GM23248 (cell line): ENCODE measurements around the gene CALHM2. TPM values are rescaled to one million over a fixed set of nuclear protein-coding genes. Genes with fewer than 3 reads are reported as not detected.

ENCODE experiments used
- DNase-seq: peaks from one replicate; pipeline ENCODE4 v3.0.0-alpha.2; 2015
- H2AFZ ChIP-seq: fragments of 200-600 bp; sonication (generic); 2 replicates; pipeline ENCODE4 v1.6.1; 2016; ENCODE audit warnings: antibody characterized with exemption
- H3F3A ChIP-seq: fragments of 200-600 bp; sonication (generic); 2 replicates; pipeline ENCODE4 v1.6.1; 2016; ENCODE audit warnings: mild to moderate bottlenecking, antibody characterized with exemption, mixed run types; ENCODE audit not compliant: insufficient read depth
- H3K27ac ChIP-seq: fragments of 200-600 bp; sonication (generic); 2 replicates; pipeline ENCODE4 v1.5.1; 2016; ENCODE audit warnings: mild to moderate bottlenecking
- H3K27me3 ChIP-seq: fragments of 200-600 bp; sonication (generic); replicated peaks from 2 replicates; pipeline ENCODE4 v1.6.1; 2016; ENCODE audit warnings: mild to moderate bottlenecking; ENCODE audit not compliant: insufficient read depth
- H3K36me3 ChIP-seq: fragments of 200-600 bp; sonication (generic); 2 replicates; pipeline ENCODE4 v1.6.1; 2016; ENCODE audit warnings: low read depth, mild to moderate bottlenecking
- H3K4me1 ChIP-seq: fragments of 200-600 bp; sonication (generic); 2 replicates; pipeline ENCODE4 v1.6.1; 2016; ENCODE audit warnings: mild to moderate bottlenecking; ENCODE audit not compliant: insufficient read depth
- H3K4me2 ChIP-seq: fragments of 200-600 bp; sonication (generic); one replicate; pipeline ENCODE4 v1.6.1; 2016; ENCODE audit warnings: mild to moderate bottlenecking; ENCODE audit not compliant: unreplicated experiment
- H3K4me3 ChIP-seq: fragments of 200-600 bp; sonication (generic); 2 replicates; pipeline ENCODE4 v1.5.1; 2016; ENCODE audit warnings: mild to moderate bottlenecking
- H3K79me2 ChIP-seq: fragments of 200-600 bp; sonication (generic); 2 replicates; pipeline ENCODE4 v1.6.1; 2016; ENCODE audit warnings: mild to moderate bottlenecking; ENCODE audit not compliant: insufficient read depth
- H3K9ac ChIP-seq: fragments of 200-600 bp; sonication (generic); 2 replicates; pipeline ENCODE4 v1.6.1; 2016; ENCODE audit warnings: mild to moderate bottlenecking
- H3K9me2 ChIP-seq: fragments of 200-600 bp; sonication (generic); 2 replicates; pipeline ENCODE4 v1.6.1; 2016; ENCODE audit warnings: mixed run types, mild to moderate bottlenecking, moderate library complexity; ENCODE audit not compliant: insufficient read depth
- H3K9me3 ChIP-seq: fragments of 200-600 bp; sonication (generic); one replicate; pipeline ENCODE4 v1.6.1; 2017; ENCODE audit warnings: low read depth
- H4K20me1 ChIP-seq: fragments of 200-600 bp; sonication (generic); 2 replicates; pipeline ENCODE4 v1.6.0; 2016; ENCODE audit not compliant: insufficient read depth
- EZH2 ChIP-seq: fragments of 200-600 bp; sonication (generic); IDR thresholded peaks from 2 replicates; pipeline ENCODE4 v1.6.1; 2018; ENCODE audit warnings: antibody characterized with exemption, mild to moderate bottlenecking; ENCODE audit not compliant: insufficient read depth, poor library complexity, severe bottlenecking
- EZH2phosphoT487 ChIP-seq: fragments of 200-600 bp; sonication (generic); IDR thresholded peaks from 2 replicates; pipeline ENCODE4 v1.6.1; 2018; ENCODE audit warnings: antibody characterized with exemption, moderate library complexity, mild to moderate bottlenecking, low read depth; ENCODE audit not compliant: insufficient read depth
- WGBS, 2 experiments: methylation state at CpG; one replicate each; pipeline ENCODE4 v1.1.6; 2015 to 2017; ENCODE audit warnings: low lambda C conversion rate in 2 of 2, low coverage in 1 of 2; ENCODE audit errors: missing lambda C conversion rate in 2 of 2; 5-methylcytosine and 5-hydroxymethylcytosine counted together
- in situ Hi-C: fragments of 300-500 bp; cut with MboI; formaldehyde crosslinking; loops from 2 replicates; pipeline ENCODE4 v1.15.0; 2020
- polyA plus RNA-seq: library from polyadenylated mRNA; unstranded; fragments of >200 nt; fragmentation: Nextera tagmentation; extraction: Ambion mirVana; gene quantifications from 2 replicates; pipeline ENCODE4 v1.2.1, GENCODE V29; 2016
- total RNA-seq: library from RNA; depleted of rRNA; stranded (reverse); fragments of >200 nt; shearing (Covaris generic); gene quantifications from 2 replicates; pipeline ENCODE4 v1.2.3, GENCODE V29; 2014

The CALHM2 gene
- total and polyA plus RNA-seq, 2 experiments from 2014 or later: 74.3 to 78.6 TPM

DNA sequence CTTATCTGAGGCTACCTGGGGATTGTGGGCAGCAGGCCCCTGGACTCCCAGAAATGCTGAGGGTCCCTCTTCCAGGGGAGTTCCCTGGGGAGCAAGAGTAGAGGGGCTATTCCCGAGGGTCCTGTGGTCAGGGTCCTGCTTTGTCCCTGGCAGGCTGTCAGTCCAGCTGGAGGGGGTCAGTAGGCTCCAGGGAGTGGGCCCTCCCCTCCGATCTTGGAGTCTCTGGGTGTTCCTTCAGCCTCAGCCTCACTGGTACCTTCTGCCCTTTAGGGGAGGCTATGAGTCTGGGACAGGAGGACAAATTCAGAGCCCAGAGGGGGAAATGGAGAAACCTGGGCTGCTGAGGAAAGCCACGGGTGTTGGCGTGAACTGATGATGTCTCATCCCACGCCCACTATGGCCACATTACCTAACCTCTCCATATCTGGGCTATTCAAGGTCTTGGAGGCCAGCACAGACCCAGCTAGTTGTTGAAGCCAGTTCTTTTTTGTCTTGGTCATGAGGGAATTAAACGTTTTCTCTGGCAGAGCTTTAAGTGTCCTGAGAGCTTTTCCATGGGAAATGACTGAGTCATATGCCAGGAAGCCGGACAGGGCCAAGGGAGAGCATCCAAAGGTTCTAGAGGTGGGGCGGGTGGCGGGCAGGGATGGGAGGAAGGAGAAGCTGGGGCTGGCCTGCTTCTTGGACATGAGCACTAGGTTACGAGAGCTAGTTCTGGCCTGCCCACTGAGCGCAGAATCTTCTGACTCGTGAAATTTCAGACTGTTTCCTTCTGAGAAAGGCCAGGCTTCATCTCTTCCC is 6.2 kb downstream of the CALHM2 start:
- peaks cover 67% of the 10 kb centered on the region for H3F3A ChIP-seq
- TF ChIP-seq EZH2phosphoT487: no peak
- WGBS, 2 experiments: 24 to 29% methylated on average over 12 of the region's 12 CpGs
- H4K20me1 ChIP-seq: no peaks in the 10 kb centered on the region
- H3K9me2 ChIP-seq: no peaks in the 10 kb centered on the region
- in situ Hi-C loops: no loop called here
- peak; percentile 87 for DNase-seq
- no peaks in the 10 kb centered on the region for H3K27me3 ChIP-seq
- peak overlapping the region; percentile 96 for H3K27ac ChIP-seq
- no peaks in the 10 kb centered on the region for H3K9me3 ChIP-seq
- H2AFZ ChIP-seq: no peak overlapping the region
- peaks cover 48% of the 10 kb centered on the region for H3K4me1 ChIP-seq
- no peak overlapping the region for H3K4me3 ChIP-seq
- H3K9ac ChIP-seq: peak overlapping the region; percentile 75
- peaks cover 53% of the 10 kb centered on the region for H3K79me2 ChIP-seq
- H3K4me2 ChIP-seq: peak overlapping the region; percentile 10
- peaks cover 52% of the 10 kb centered on the region for H3K36me3 ChIP-seq

DNA sequence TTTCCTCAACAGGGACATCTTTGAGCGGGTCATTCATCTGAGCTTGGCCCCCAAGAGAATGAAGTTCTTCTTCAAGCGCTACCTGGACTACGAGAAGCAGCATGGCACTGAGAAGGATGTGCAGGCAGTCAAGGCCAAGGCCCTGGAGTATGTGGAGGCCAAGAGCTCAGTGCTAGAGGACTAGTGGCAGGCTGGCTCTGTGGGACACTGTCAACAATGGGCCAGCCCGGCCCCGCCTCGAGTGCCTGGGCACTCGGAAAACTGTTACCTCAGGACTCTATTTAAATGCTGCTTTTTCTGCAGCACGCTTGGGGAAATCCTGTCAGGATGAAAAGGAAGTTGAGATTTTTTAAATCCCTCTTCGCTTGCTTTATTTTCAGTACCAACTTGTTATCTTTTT is 6.8 kb downstream of the CALHM2 start:
- Histone ChIP-seq H3K27ac (peak overlapping the region; percentile 96), H2AFZ (no peak overlapping the region), H4K20me1 (no peaks in the 10 kb centered on the region), H3K4me3 (no peak overlapping the region), H3K36me3 (peaks cover 55% of the 10 kb centered on the region), H3F3A (peaks cover 66% of the 10 kb centered on the region), H3K9me2 (no peaks in the 10 kb centered on the region), H3K4me2 (peak overlapping the region; percentile 10), H3K9me3 (no peaks in the 10 kb centered on the region), H3K4me1 (peaks cover 44% of the 10 kb centered on the region), H3K9ac (peak overlapping the region; percentile 75), H3K79me2 (peaks cover 47% of the 10 kb centered on the region), H3K27me3 (no peaks in the 10 kb centered on the region)
- 88 to 94% methylated on average over 9 of the region's 9 CpGs for WGBS, 2 experiments
- no peak for DNase-seq
- no peak for TF ChIP-seq EZH2
- TF ChIP-seq EZH2phosphoT487: no peak
- in situ Hi-C loops: no loop called here

DNA sequence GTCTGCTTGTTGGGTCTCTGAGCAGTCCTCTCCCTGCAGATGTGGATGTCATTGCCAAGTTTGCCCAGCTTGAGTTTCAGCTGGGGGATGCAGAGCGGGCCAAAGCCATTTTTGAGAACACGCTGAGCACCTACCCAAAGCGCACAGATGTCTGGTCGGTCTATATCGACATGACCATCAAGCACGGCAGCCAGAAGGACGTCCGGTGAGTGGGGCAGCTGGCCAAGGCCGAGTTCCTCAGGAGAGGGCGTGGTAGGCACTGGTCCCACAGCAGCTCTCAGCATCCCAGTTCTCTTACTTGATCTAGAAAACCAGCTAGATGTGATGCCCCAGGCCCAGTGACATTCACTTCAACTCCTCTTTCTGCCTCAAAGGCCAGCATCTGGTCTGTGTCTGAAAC is 7.7 kb downstream of the CALHM2 start:
- Histone ChIP-seq H3K79me2 (peaks cover 38% of the 10 kb centered on the region), H3K4me2 (no peak overlapping the region), H3K9ac (no peak overlapping the region), H2AFZ (no peak overlapping the region), H3K4me3 (no peak overlapping the region), H3K27ac (no peak overlapping the region), H3K4me1 (peaks cover 35% of the 10 kb centered on the region), H3F3A (peaks cover 62% of the 10 kb centered on the region), H3K36me3 (peaks cover 61% of the 10 kb centered on the region), H3K27me3 (no peaks in the 10 kb centered on the region), H3K9me2 (no peaks in the 10 kb centered on the region), H3K9me3 (no peaks in the 10 kb centered on the region), H4K20me1 (no peaks in the 10 kb centered on the region)
- 74 to 86% methylated on average over 9 to 10 of the region's 10 CpGs for WGBS, 2 experiments
- DNase-seq: no peak
- in situ Hi-C loops: no loop called here
- no peak for TF ChIP-seq EZH2phosphoT487
- TF ChIP-seq EZH2: no peak

DNA sequence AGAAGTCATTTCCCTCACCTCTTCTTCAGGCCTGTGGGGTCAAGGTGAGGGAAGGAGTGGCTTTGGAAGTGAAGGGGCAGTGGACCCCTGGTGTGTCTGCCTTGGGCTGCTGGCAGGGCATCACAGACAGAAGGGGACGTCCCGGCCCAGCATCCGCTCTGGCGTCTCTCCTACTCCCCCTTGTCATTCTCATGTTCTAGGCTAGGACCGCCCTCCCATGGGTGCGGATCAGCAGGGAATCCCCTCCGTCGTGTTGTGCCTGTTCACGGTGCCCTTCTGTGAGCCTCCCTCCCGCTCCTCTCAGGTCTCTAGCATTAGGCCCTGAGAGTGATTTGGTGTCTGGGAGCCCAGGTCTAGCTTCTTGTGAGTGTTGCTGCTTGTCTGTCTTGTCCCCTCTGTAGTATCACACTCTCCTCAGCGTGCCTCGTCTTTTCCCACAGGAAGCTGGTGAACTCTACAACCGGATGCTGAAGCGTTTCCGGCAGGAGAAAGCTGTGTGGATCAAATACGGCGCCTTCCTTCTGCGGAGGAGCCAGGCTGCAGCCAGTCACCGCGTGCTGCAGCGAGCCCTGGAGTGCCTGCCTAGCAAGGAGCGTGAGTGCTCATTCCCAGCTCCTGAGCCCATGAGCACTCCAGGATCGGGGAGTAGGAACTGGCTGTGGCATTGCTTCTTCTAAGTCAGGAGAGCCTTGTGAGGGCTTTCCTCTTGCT is 8.5 kb downstream of the CALHM2 start:
- Histone ChIP-seq H3K79me2 (peaks cover 33% of the 10 kb centered on the region), H3K4me1 (peaks cover 27% of the 10 kb centered on the region), H2AFZ (no peak overlapping the region), H3K27me3 (no peaks in the 10 kb centered on the region), H3K9me2 (no peaks in the 10 kb centered on the region), H3K9me3 (no peaks in the 10 kb centered on the region), H3K9ac (no peak overlapping the region), H3K36me3 (peaks cover 61% of the 10 kb centered on the region), H3K4me2 (no peak overlapping the region), H4K20me1 (no peaks in the 10 kb centered on the region), H3K4me3 (no peak overlapping the region), H3K27ac (no peak overlapping the region), H3F3A (peaks cover 55% of the 10 kb centered on the region)
- in situ Hi-C loops: no loop called here
- no peak for TF ChIP-seq EZH2
- no peak for TF ChIP-seq EZH2phosphoT487
- DNase-seq: no peak
- 81 to 85% methylated on average over 22 to 23 of the region's 23 CpGs for WGBS, 2 experiments
